NCI-H146 treated with DMSO at 0.1 percent for 48 hours (cell line): ENCODE data around the gene FBXL16.
A peak's percentile ranks its signal among the peaks of the same experiment; 100 is the strongest.
"Not testable (repeated sequence)": the region's sequence is repeated elsewhere in the genome, so short reads cannot be mapped to it uniquely, and the experiment has no call there.

Source experiments
- DNase-seq: peaks from one replicate; lab custom pipeline; 2025; ENCODE audit not compliant: unreplicated experiment; lab: John Stamatoyannopoulos, UW

Gene FBXL16

DNA sequence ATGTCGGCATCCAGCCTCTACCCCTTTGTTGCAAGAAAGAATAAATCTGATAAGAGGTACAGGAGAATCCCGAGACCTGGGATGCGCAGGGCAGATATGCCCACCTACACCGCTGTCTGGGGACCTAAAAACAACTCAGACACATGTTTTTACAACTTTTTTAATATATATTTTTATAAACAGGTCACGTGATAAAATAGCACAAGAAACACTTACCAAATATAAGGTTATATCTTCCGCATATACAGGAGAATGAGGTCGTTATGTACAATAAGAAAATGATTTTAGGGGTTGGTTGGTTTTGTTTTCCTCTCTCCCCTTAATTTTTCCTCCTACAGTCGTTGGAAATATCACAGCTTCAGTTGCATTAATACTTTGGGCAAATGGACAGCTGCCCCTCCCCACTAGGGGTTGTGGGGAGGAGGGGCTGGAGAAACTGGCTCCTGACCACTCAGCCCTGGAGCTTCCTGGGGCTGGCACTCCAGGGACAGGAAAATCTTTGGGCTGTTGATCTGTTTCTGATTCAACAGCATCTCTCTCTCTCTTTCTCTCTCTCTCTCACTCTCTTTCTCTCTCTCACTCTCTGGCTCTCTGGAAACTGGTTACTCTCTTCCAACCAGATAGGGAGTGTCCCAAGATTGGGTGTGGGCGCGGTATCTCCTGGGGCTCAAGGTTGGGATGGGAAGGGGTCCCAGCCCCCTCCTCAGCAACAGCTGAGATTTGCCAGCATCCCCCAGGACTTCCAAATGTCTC lies 13.1 kb downstream of the FBXL16 start:
- no peak for DNase-seq

DNA sequence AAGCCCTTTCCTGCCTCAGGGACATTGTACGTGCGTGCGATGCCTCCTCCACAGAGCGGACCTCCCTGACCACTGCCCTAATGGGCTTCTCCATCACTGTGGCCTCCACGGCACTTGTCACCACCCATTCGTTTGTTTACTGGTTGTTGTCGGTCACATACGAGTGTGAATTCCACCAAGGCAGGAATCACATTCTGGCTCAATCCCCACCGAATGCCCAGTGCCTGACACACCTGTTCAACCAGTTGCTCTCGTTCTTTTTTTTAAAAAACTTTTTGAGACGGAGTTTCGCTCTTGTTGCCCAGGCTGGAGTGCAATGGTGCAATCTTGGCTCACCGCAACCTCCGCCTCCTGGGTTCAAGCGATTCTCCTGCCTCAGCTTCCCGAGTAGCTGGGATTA lies 14.4 kb downstream of the FBXL16 start:
- DNase-seq = not testable (repeated sequence)

DNA sequence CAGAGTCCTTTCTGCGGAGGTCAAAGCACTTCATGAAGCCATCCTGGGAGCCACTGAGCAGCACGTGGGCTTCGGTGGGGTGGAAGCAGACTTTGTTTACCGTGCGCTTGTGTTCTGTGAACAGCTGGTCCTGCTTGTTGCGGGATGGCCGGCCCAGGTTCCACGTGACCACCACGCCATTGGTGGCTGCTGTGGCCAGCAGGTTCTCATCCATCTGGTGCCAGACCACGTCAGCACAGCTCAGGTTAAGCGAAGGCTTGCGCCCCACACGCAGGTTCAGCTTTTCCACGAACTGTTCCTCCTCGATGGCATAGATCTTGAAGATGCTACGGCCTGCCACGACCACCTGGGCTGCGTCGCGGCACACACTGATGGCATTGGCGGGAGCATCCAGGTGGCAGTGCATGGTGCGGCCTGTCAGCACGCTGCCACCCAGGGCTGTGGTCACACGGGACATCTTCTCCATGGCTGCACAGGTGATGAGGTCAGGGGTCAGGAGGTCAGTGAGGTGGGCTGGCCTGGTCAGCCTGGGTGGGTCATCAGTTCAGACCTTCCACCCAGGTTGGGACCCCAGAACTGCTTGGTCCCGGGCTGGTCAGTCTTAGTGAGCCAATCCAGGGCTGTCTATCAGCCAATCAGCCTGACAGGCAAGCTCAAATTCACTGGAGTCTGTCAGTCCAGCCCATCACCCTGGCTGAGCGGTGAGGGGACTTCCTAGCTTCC lies 16.3 kb downstream of the FBXL16 start:
- DNase-seq = no peak

DNA sequence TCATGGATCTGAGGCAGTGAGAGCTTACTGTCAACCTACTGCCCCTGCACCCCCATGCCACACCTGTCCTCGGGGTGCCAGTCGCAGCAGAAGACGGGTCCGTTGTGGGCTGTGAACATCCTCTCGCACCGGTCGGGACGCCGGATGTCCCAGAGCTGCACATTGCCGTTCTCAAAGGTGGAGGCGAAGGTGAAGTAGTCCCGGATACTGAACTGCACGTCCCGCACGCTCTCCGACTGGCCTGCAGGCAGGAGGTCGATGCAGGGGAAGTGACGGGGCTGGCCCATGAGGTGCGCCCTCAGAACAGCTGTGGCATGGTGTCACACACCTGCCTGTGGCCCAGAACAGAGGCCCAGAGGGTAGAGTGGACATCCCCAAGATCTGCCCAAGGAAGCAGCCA lies 18.1 kb downstream of the FBXL16 start:
- DNase-seq = no peak

DNA sequence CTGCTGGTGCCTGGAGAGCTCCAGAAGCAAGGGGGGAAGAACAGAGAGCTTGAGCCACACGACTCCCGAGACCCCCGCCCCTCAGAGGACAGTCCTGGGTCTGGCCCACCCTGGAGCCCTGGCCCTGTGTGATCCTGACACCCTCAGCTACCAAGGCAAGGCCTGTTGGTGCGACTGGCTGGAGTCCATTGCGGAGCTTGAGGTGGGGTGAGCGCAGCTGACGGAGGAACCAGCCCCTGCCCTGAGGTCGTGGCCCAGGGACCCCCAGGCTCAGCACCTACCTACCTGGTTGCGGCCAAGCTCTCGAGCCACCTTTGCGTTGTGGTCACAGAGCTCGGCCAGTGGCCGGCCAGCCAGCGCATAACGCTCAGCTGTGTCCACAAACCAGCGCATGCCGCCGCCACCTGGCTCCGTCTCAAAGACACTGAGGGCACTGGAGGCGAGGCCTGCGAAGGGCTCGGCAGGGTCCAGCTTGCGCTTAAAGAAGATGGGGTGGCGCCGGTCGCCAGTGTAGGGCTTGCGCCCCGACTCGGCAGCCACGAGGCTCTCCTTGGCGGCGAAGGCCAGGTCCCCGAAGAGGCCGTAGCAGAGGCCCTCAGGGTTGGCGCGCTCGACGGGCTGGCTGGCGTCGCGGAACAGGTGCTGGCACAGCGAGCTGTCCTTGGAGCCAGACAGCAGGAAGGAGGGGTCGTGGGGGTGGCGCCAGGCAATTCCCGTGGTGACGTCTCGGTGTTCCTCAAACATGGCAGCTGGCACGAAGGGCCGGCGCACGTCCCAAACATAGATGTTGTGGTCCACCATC lies 18.9 kb downstream of the FBXL16 start:
- DNase-seq = no peak

DNA sequence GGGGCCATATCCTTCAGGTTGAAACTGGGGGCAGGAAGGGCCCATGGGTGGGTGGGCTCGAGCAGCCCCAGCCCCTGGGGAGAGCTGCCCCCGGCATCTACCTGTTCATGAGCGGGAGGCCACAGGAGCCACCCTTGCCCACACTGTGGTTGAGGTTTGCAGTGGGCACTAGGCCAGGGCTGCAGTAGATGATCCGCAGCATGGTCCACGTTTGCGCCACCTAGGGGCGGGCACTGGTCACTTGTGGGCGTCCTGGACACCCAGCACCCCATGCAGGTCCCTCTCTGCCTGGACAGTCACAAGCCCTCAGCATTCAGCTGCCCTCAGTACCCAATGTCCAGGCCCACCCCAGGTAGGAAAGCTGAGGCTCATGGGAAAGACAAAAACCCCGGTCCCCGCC lies 19.6 kb downstream of the FBXL16 start:
- no peak for DNase-seq

DNA sequence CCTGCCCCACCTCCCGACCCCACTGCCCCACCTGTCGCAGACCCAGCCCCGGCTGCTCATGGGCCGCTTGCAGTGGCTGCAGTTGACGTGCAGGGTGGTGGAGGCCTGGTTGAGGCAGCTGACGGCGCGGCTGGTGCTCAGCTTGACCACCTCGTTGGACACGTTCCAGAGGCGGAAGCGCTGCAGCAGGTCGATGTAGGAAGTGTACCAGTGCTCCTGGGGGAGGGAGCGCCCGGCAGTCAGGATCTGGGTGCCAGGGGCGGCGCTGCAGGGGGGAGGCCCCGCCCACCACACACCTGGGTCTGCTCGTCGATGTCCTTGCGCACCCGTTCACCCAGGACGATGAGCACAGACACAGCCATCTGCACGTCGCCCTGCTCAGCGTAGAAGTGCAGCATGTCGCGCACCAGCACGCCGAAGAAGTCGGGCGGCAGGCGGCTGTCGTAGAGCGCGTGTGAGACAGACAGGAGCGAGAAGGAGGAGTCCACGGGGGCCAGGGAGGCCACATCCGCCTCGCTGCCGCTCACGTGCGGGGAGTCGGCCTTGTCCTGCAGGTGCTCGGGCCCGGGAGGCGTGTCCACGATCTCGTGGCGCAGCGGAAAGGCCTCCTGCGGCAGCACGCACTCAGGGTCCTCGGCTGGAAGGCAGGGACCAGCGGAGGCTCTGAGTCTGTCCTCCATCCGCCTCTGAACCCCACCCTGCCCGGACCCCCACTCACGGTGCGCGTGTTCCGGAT lies 20.5 kb downstream of the FBXL16 start:
- no peak for DNase-seq

DNA sequence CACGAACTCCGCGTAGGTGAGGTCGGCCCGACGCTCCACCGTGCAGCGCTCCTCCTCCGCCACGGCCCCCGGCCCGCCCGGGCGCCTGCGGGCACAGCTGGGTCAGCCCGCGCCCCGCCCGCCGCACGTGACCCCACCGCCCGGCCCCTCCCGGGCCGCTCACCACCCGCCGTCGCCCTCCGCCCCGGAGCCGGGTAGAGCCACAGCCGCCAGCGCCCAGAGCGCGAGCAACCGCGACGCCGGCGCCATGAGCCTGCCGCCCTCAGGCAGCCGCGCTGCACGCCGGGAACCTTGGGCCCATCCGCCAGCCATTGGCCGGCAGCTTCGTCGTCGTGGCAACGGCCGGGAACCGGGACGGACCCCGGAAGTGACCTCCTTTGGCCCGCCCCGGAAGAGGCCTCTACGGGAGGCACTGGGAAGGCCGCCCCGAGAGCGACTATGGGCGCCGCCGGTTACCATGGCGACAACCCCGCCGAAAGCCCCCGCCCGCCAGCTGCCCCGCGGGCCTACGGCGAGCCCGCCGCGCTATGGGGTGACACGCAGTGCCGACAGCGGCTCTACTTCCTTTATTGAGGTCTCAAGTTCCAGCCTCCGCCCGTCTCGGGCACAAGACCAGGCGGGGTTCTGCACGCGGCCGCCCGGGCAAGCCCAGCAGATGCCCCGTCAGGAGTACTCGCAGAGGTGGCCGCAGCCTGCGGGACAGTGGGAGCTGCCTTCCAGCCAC lies 21.4 kb downstream of the FBXL16 start, which contains the start of gene JMJD8:
Gene JMJD8, minus strand, starts transcription at position 264 of the 724 bp plus-strand sequence. Its CDS starts 15 bp downstream, at position 249.
- peak; percentile 89 for DNase-seq

DNA sequence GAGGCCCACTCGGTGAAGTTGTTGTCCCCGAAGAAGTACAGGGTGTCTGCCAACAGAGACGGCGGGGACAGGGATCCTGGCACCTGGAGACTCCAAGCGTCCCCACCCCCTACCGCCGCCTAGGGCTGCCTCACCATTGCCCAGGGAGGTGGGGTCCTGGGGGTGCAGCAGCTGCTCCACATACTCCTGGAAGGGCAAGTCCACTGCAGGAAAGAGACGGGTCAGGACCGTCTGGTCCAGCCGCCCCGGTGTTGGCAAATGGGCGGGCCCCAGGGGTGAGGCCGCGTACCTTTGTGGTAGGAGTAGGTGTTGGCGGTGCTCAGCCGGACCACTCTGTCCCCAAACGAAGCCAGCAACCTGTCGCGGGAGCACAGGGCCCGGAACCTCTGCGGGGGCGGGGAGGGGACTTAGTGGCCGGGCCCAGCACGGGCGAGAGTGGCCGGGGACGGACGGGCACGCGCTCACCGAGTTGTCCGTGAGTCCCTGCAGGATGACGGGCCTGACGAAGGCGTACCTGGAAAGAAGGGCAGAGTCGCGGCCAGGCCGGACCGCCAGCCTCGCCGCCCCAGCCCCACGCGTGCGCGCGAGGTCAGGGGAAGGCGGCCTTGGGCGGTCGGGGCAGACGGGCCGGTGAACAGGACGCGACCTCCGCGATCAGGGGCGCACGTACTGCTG lies 22.1 kb downstream of the FBXL16 start:
- DNase-seq = no peak

DNA sequence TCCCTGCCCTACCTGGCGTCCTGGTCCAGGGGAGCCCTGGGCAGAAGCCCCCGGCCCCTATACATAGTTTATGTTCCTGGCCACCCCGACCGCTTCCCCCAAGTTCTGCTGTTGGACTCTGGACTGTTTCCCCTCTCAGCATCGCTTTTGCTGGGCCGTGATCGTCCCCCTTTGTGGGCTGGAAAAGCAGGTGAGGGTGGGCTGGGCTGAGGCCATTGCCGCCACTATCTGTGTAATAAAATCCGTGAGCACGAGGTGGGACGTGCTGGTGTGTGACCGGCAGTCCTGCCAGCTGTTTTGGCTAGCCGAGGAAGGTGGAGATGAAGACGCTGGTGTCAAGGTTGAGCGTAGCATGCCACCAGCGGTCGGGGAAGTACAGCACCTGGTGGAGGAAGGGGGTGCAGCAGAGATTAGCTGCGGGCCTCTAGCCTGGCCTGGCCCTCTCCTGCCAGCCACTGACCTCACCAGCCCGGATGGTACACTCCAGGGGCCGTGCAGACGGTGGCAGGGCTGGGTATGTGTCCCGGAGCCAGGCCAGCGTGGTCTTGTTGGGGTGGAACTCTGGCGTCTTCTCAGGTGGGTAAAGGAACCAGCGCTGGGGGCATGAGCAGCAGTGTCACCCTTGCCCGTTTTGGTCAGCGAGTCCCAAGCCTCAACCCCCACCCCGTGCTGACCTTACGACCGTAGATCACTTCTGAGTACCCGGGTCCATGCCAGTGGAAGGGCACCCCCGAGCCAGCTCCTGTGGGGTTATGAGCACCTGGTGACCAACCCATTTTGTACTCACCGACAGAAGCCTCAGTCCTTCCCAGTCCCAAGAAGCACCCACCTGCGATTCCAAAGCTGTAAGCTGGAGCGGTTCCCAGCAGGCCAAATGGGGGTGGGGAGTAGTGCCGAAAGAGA lies 22.9 kb downstream of the FBXL16 start:
- DNase-seq = no peak

DNA sequence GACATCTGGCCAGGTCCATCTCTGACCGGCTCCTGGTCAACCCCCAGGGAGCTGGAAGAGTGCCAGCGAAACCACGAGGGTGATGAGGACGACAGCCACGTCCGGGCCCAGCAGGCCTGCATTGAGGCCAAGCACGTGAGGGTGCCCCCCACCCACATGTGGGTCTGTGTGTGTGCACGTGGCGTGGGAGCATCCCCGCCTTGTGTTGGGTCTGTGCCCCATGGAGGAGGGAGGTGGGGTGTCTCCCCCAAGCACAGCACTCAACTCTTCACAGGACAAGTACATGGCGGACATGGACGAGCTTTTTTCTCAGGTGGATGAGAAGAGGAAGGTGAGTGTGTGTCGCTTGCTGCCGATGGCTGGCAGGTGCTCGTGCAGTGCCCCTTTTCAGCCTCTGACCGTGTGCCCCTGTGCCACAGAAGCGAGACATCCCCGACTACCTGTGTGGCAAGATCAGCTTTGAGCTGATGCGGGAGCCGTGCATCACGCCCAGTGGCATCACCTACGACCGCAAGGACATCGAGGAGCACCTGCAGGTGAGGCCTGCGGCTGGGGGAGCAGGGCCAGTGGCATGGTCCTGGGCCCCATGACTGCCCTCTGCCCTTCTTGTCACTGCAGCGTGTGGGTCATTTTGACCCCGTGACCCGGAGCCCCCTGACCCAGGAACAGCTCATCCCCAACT lies 23.7 kb downstream of the FBXL16 start:
- no peak for DNase-seq

DNA sequence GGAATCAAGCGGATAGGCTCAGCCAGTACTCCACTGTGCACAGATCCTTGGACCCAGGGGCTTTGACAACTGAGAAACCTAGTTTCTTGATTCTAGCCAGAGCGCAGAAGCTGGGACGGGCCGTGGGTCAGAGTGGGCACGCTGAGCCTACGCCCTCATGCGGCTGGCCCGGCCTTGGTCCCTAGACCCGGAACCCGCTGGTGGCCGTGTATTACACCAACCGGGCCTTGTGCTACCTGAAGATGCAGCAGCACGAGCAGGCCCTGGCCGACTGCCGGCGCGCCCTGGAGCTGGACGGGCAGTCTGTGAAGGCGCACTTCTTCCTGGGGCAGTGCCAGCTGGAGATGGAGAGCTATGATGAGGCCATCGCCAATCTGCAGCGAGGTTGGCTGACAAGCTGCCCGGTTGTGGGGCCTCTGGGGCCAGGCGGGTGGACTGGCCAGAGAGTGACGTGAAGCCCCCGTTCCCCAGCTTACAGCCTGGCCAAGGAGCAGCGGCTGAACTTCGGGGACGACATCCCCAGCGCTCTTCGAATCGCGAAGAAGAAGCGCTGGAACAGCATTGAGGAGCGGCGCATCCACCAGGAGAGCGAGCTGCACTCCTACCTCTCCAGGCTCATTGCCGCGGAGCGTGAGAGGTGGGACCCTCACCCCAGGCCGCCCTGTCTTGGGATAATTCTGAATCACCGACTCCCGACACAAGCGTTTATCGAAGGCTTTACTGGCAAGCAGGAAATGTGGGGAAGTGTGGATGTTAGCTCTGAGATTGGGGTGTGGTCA lies 24.4 kb downstream of the FBXL16 start:
- no peak for DNase-seq

DNA sequence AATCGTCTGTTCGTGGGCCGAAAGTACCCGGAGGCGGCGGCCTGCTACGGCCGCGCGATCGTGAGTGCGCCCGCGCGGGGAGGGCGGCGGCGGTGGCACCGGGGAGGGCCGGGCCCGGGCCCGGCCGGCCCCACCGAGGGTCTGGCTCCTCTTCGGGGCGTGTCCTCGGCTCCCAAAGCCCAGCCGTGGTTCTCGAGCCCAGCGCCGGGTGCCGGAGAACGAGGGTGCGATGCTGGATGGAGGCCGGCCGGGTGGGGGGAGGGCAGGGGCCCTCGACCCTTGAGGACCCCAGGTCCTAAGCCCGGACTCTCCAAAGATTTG lies 25.0 kb downstream of the FBXL16 start:
- DNase-seq = no peak

DNA sequence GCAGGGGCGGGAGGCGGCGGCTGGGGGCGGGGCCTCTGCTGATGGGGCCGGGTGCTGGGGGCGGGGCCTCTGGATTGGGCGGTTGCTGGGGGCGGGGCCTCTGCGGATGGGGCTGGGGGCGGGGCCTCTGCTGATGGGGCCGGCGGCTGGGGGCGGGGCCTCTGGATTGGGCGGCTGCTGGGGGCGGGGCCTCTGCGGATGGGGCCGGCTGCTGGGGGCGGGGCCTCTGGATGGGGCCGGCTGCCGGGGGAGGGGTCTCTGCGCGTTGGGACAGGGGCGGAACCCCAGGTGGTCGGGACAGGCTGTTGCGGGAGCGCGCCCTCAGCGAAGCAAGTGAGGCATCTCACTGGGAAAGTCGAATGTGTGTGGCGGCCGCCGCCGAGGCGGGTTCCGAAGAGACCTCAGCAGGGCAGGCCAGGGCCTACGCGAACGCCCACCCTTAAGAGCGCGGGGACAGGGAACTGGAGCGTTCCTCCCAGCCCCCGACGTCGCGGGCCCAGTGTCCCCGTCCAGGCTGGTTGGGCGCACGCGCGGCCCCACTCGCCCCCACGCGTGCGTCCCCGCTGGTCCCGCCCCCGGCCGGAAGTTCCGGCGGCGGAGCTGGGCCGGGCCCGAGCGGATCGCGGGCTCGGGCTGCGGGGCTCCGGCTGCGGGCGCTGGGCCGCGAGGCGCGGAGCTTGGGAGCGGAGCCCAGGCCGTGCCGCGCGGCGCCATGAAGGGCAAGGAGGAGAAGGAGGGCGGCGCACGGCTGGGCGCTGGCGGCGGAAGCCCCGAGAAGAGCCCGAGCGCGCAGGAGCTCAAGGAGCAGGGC lies 25.6 kb downstream of the FBXL16 start, which contains the start of gene STUB1:
Gene STUB1, plus strand, starts transcription at position 597 of the 811 bp plus-strand sequence. Its CDS starts 116 bp downstream, at position 713.
- peak; percentile 58 for DNase-seq

DNA sequence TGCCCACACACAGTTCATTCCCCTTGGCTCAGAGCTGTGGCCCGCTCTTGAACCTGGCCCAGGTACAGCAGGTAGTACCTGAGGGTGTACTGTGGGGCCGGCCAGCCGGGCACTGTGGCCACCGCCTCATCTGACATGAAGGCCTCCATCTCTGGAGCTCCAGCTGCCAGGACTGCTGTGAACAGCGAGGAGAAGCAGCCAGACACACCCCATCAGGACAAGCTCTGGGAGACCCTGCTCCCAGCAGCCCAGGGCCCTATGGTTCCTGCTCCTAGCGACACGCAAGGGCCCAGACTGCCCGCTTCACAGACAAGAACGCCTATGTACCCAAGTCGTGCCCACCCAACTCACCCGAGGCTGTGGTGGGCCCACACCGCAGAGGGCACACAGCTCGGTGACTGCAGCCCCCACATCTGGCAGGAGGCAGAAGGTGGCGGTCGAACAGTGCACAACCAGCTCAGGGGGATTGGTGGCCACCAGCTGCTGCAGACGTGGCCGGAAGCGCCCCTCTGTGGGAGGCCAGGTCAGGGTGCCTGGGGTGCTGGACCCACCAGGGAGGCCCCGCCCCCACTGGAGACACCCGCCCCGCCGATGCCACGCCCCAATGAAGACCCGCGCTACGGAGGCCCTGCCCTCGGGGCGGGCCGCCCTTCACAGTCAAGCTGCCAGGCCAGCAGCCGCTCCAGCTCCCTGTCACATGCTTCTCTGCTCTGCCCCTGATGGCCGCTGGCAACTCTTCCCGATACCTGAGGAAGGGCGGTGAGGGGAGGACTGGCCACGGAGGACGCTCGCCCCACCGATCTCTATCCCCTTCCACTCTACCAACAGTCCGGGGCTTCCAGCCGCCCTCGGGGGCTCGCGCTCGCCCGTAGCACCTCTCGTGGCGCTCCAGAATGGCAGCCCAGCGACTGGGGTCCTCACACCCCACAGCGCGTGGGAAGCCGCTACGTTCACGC lies 26.5 kb downstream of the FBXL16 start:
- DNase-seq = peak; percentile 71
